ENCODE results near the gene AR. TPM values are rescaled to one million over a fixed set of nuclear protein-coding genes. Genes with fewer than 3 reads are reported as not detected.

The AR gene
- total RNA-seq, 1 donor from 2014 or later: 10.4 TPM

DNA sequence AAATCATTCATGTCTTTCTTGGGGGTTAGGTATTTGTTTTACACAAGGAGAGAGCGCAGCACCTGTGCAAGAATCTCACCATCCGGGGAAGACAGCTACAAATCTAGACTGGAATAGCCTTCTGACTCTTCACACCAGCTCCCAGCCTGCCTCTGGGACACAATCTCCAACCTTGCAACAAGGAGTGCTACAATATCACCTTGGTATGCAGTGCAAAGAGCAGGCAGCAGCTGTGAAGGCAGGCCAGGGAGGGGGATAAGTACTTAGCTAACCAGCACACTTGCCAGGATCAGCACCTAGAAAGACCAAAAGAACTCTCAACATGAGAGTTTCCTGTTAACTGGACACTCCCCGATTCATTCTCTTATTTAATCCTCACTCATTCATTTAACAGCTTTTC lies 235.3 kb downstream of the AR start:
- peak overlapping the region; percentile 98 for H3K27ac Mint-ChIP-seq (ENCODE audit: unreplicated experiment)
- H3K4me3 Mint-ChIP-seq (ENCODE audit: unreplicated experiment): no peak overlapping the region
- DNase-seq (ENCODE audit: extremely low spot score, unreplicated experiment): no peak
- H3K9me3 Mint-ChIP-seq (ENCODE audit: unreplicated experiment): peaks cover 37% of the 10 kb centered on the region
- H3K36me3 Mint-ChIP-seq (ENCODE audit: unreplicated experiment): no peaks in the 10 kb centered on the region
- TF ChIP-seq, protein P1, sequence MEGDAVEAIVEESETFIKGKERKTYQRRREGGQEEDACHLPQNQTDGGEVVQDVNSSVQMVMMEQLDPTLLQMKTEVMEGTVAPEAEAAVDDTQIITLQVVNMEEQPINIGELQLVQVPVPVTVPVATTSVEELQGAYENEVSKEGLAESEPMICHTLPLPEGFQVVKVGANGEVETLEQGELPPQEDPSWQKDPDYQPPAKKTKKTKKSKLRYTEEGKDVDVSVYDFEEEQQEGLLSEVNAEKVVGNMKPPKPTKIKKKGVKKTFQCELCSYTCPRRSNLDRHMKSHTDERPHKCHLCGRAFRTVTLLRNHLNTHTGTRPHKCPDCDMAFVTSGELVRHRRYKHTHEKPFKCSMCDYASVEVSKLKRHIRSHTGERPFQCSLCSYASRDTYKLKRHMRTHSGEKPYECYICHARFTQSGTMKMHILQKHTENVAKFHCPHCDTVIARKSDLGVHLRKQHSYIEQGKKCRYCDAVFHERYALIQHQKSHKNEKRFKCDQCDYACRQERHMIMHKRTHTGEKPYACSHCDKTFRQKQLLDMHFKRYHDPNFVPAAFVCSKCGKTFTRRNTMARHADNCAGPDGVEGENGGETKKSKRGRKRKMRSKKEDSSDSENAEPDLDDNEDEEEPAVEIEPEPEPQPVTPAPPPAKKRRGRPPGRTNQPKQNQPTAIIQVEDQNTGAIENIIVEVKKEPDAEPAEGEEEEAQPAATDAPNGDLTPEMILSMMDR (IDR thresholded peaks at IDR 0.05): no peak
- H3K27me3 Mint-ChIP-seq (ENCODE audit: unreplicated experiment): no peaks in the 10 kb centered on the region
- peaks cover 14% of the 10 kb centered on the region for H3K4me1 Mint-ChIP-seq (ENCODE audit: unreplicated experiment)

All from osteocyte (in vitro differentiated cells).